SK-N-SH treated with all-trans-retinoic acid at 6 μM for 48 hours (cell line): Measurements from ENCODE around the gene AHRR.

ENCODE experiments used
- ATAC-seq: fragments of 200-7000 bp; cut with Tn5 transposase; 3 replicates; pipeline ENCODE4 v1.9.1; 2020; ENCODE audit warnings: mild to moderate bottlenecking, moderate library complexity
- ARNTL ChIP-seq: fragments of 450-650 bp; formaldehyde crosslinking; IDR thresholded peaks from 2 replicates; pipeline ENCODE4 v1.5.0; 2020; ENCODE audit warnings: low read depth, mild to moderate bottlenecking, moderate library complexity, borderline replicate concordance
- BACH2 ChIP-seq: fragments of 250-450 bp; sonication (Bioruptor Pico); IDR thresholded peaks from 2 replicates; pipeline ENCODE4 v1.9.0; 2021; ENCODE audit warnings: mild to moderate bottlenecking, borderline replicate concordance
- CSDC2 ChIP-seq: fragments of 250-450 bp; sonication (Bioruptor Pico); IDR thresholded peaks from 2 replicates; pipeline ENCODE4 v1.5.0; 2020; ENCODE audit warnings: mild to moderate bottlenecking, moderate library complexity
- CSRNP3 ChIP-seq: fragments of 250-450 bp; sonication (Bioruptor Pico); IDR thresholded peaks from 2 replicates; pipeline ENCODE4 v1.5.1; 2021; ENCODE audit warnings: mild to moderate bottlenecking, moderate library complexity
- ESRRG ChIP-seq: fragments of 250-450 bp; sonication (Bioruptor Pico); IDR thresholded peaks from 2 replicates; pipeline ENCODE4 v1.6.1; 2021; ENCODE audit warnings: mild to moderate bottlenecking
- GLIS3 ChIP-seq: fragments of 250-450 bp; sonication (Bioruptor Pico); IDR thresholded peaks from 2 replicates; pipeline ENCODE4 v1.5.0; 2020; ENCODE audit warnings: mild to moderate bottlenecking, moderate library complexity
- ISL1 ChIP-seq: fragments of 250-450 bp; sonication (Bioruptor Pico); IDR thresholded peaks from 2 replicates; pipeline ENCODE4 v2.1.2; 2022; ENCODE audit warnings: mild to moderate bottlenecking, moderate library complexity
- OSR1 ChIP-seq: fragments of 250-450 bp; sonication (Bioruptor Pico); IDR thresholded peaks from 2 replicates; pipeline ENCODE4 v1.8.0; 2022; ENCODE audit warnings: moderate library complexity, mild to moderate bottlenecking, inconsistent platforms
- PPARA ChIP-seq: fragments of 250-450 bp; sonication (Bioruptor Pico); IDR thresholded peaks from 2 replicates; pipeline ENCODE4 v1.5.0; 2020; ENCODE audit warnings: mild to moderate bottlenecking, borderline replicate concordance
- RARB ChIP-seq: fragments of 250-450 bp; sonication (Bioruptor Pico); IDR thresholded peaks from 2 replicates; pipeline ENCODE4 v1.8.0; 2021; ENCODE audit warnings: mild to moderate bottlenecking, moderate library complexity
- SNAI2 ChIP-seq: fragments of 250-450 bp; sonication (Bioruptor Pico); IDR thresholded peaks from 2 replicates; pipeline ENCODE4 v1.5.0; 2020; ENCODE audit warnings: mild to moderate bottlenecking, moderate library complexity
- TCF4 ChIP-seq: fragments of 250-450 bp; sonication (Bioruptor Pico); IDR thresholded peaks from 2 replicates; pipeline ENCODE4 v1.8.0; 2021; ENCODE audit warnings: mild to moderate bottlenecking, moderate library complexity, borderline replicate concordance
- ZC3H10 ChIP-seq: fragments of 250-450 bp; sonication (Bioruptor Pico); IDR thresholded peaks from 2 replicates; pipeline ENCODE4 v1.5.1; 2021; ENCODE audit warnings: mild to moderate bottlenecking, moderate library complexity
- ZFP3 ChIP-seq: fragments of 250-450 bp; sonication (Bioruptor Pico); IDR thresholded peaks from 2 replicates; pipeline ENCODE4 v1.5.0; 2020; ENCODE audit warnings: mild to moderate bottlenecking, moderate library complexity
- ZFP30 ChIP-seq: fragments of 450-650 bp; formaldehyde crosslinking; IDR thresholded peaks from 2 replicates; pipeline ENCODE4 v1.5.0; 2022; ENCODE audit warnings: mild to moderate bottlenecking, moderate library complexity
- ZNF565 ChIP-seq: fragments of 450-650 bp; formaldehyde crosslinking; conservative IDR thresholded peaks from 2 replicates; pipeline ENCODE4 v1.5.0; 2020; ENCODE audit warnings: low read depth, mild to moderate bottlenecking, moderate library complexity
- ZNF70 ChIP-seq: fragments of 450-650 bp; formaldehyde crosslinking; IDR thresholded peaks from 2 replicates; pipeline ENCODE4 v1.5.0; 2020; ENCODE audit warnings: mild to moderate bottlenecking, moderate library complexity
- ZNF8 ChIP-seq: fragments of 450-650 bp; formaldehyde crosslinking; IDR thresholded peaks from 2 replicates; pipeline ENCODE4 v1.5.0; 2020; ENCODE audit warnings: mild to moderate bottlenecking, moderate library complexity
- TF ChIP-seq, protein P1 (sequence below): fragments of 250-450 bp; sonication (Bioruptor Pico); IDR thresholded peaks from 2 replicates; pipeline ENCODE4 v1.8.0; 2021; ENCODE audit warnings: low read depth, mild to moderate bottlenecking, moderate library complexity, borderline replicate concordance
- TF ChIP-seq, protein P2 (sequence below): fragments of 250-450 bp; sonication (Bioruptor Pico); IDR thresholded peaks from 2 replicates; pipeline ENCODE4 v1.5.1; 2020; ENCODE audit warnings: low read depth, mild to moderate bottlenecking, moderate library complexity
- TF ChIP-seq, protein P3 (sequence below): fragments of 250-450 bp; sonication (Bioruptor Pico); IDR thresholded peaks from 2 replicates; pipeline ENCODE4 v1.5.0; 2020; ENCODE audit warnings: mild to moderate bottlenecking, moderate library complexity

The AHRR gene

DNA sequence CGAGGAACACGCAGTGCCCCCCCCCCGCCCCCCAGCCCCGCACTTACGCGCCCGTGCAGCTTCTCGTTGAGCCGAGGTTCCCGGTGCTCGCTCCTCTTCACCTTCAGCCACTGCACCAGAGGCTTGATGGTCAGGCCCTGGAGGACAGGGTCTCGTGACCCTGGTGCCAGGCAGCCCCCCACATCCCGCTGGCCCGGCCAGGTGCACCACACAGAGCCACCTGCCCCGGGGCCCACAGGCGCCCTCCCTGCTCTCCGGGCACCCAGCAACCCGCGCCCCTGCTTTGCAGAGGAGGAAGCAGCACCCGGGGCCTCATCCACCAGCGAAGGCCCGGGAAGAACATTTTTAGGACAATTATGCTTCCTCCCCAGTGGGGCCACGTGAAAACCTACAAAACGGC is 160.5 kb downstream of the AHRR start:
- TF ChIP-seq ESRRG (no peak), ISL1 (CRISPR knock-in tag) (no peak), OSR1 (CRISPR knock-in tag) (no peak), ZNF8 (CRISPR knock-in tag) (no peak), ZNF565 (CRISPR knock-in tag) (no peak), GLIS3 (CRISPR knock-in tag) (no peak), ZFP30 (no peak)
- TF ChIP-seq, protein P1, sequence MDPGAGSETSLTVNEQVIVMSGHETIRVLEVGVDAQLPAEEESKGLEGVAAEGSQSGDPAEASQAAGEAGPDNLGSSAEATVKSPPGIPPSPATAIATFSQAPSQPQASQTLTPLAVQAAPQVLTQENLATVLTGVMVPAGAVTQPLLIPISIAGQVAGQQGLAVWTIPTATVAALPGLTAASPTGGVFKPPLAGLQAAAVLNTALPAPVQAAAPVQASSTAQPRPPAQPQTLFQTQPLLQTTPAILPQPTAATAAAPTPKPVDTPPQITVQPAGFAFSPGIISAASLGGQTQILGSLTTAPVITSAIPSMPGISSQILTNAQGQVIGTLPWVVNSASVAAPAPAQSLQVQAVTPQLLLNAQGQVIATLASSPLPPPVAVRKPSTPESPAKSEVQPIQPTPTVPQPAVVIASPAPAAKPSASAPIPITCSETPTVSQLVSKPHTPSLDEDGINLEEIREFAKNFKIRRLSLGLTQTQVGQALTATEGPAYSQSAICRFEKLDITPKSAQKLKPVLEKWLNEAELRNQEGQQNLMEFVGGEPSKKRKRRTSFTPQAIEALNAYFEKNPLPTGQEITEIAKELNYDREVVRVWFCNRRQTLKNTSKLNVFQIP: no peak
- no peak for ATAC-seq

GRCh38 chr5:482506-482905 is 161.0 kb downstream of the AHRR start:
- no peak for ATAC-seq

GRCh38 chr5:483011-483410 is 161.5 kb downstream of the AHRR start:
- ATAC-seq: no peak
- TF ChIP-seq ISL1 (CRISPR knock-in tag) (no peak), ESRRG (no peak), ZNF8 (CRISPR knock-in tag) (no peak), CSDC2 (CRISPR knock-in tag) (no peak), TCF4 (CRISPR knock-in tag) (no peak), BACH2 (CRISPR knock-in tag) (no peak), PPARA (CRISPR knock-in tag) (no peak), CSRNP3 (CRISPR knock-in tag) (no peak), OSR1 (CRISPR knock-in tag) (no peak), GLIS3 (CRISPR knock-in tag) (no peak), ARNTL (no peak)
- TF ChIP-seq, protein P2, sequence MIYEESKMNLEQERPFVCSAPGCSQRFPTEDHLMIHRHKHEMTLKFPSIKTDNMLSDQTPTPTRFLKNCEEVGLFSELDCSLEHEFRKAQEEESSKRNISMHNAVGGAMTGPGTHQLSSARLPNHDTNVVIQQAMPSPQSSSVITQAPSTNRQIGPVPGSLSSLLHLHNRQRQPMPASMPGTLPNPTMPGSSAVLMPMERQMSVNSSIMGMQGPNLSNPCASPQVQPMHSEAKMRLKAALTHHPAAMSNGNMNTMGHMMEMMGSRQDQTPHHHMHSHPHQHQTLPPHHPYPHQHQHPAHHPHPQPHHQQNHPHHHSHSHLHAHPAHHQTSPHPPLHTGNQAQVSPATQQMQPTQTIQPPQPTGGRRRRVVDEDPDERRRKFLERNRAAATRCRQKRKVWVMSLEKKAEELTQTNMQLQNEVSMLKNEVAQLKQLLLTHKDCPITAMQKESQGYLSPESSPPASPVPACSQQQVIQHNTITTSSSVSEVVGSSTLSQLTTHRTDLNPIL (CRISPR knock-in tag): no peak

More at GRCh38 chr5:482506-482905, 161.0 kb downstream of the AHRR start:
- TF ChIP-seq CSDC2 (CRISPR knock-in tag): no peak
- TF ChIP-seq ZNF8 (CRISPR knock-in tag): no peak
- TF ChIP-seq PPARA (CRISPR knock-in tag): no peak
- TF ChIP-seq GLIS3 (CRISPR knock-in tag): no peak
- no peak for TF ChIP-seq ESRRG
- TF ChIP-seq ARNTL: no peak
- TF ChIP-seq, all 23 proteins: peak for 0

- no peak for TF ChIP-seq ZC3H10 (CRISPR knock-in tag)
- no peak for TF ChIP-seq PPARA (CRISPR knock-in tag)
- no peak for TF ChIP-seq ZFP3 (CRISPR knock-in tag)
- no peak for TF ChIP-seq CSDC2 (CRISPR knock-in tag)
- no peak for TF ChIP-seq ZNF70
- no peak for TF ChIP-seq SNAI2 (CRISPR knock-in tag)
- TF ChIP-seq ARNTL: no peak
- TF ChIP-seq, protein P3, sequence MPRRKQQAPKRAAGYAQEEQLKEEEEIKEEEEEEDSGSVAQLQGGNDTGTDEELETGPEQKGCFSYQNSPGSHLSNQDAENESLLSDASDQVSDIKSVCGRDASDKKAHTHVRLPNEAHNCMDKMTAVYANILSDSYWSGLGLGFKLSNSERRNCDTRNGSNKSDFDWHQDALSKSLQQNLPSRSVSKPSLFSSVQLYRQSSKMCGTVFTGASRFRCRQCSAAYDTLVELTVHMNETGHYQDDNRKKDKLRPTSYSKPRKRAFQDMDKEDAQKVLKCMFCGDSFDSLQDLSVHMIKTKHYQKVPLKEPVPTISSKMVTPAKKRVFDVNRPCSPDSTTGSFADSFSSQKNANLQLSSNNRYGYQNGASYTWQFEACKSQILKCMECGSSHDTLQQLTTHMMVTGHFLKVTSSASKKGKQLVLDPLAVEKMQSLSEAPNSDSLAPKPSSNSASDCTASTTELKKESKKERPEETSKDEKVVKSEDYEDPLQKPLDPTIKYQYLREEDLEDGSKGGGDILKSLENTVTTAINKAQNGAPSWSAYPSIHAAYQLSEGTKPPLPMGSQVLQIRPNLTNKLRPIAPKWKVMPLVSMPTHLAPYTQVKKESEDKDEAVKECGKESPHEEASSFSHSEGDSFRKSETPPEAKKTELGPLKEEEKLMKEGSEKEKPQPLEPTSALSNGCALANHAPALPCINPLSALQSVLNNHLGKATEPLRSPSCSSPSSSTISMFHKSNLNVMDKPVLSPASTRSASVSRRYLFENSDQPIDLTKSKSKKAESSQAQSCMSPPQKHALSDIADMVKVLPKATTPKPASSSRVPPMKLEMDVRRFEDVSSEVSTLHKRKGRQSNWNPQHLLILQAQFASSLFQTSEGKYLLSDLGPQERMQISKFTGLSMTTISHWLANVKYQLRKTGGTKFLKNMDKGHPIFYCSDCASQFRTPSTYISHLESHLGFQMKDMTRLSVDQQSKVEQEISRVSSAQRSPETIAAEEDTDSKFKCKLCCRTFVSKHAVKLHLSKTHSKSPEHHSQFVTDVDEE: no peak
- TF ChIP-seq TCF4 (CRISPR knock-in tag): no peak
- no peak for TF ChIP-seq RARB (CRISPR knock-in tag)
- TF ChIP-seq BACH2 (CRISPR knock-in tag): no peak
- TF ChIP-seq ZNF565 (CRISPR knock-in tag): no peak
- no peak for TF ChIP-seq ISL1 (CRISPR knock-in tag)
- no peak for TF ChIP-seq GLIS3 (CRISPR knock-in tag)
- no peak for ATAC-seq
Measured at GRCh38 chr5:483434-484140, 162.1 kb downstream of the AHRR start.
